ENCODE results near the gene WNT16.
"Not testable (repeated sequence)": the region's sequence is repeated elsewhere in the genome, so short reads cannot be mapped to it uniquely, and the experiment has no call there.

Gene WNT16

DNA sequence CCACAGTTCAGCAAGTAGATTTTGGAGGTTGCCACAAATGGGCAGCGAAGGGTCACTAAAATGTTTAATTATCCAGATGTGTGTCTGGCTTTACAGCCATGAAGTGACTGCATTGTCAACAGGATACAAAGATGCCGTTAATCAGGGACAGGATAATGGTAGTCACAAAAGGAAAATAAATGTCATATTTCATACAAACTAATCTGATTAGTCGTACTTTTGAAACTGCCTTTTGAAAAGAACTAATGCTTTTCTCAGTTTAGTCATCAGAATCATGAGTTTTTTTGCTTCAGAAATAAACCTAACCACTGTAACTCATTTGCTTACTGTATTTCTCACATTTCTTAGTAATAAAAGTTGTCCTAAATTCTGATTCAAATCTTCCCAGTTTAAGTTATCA, 22.2 kb upstream of the WNT16 start:
- DNase-seq (ENCODE audit: low spot score), result no peak

DNA sequence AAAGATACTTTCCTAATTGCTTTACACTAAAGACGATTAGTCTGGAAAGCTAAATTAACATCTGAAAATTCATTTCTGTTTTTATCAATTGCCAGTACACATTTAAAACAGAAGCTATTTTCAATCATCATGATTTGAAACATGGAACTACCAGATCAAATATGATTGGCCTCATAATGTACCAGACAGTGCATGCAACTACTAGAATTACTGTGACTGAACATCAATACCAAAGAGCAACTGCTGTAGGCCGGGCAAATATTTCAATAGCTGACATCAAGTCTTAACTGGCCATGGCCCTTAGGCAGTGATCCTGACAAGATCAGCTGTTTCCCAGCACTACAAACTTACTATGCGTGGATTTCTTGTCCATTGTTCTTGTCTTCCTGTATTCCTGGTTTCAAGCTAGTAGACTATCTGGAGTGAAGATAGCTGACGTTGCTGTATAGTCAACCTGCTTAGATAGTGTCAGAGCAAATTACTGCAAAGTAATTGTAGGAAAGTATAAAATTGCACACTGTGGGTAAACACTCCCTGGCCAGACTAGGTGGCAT, 21.7 kb upstream of the WNT16 start:
- no peak for DNase-seq (ENCODE audit: low spot score)

- DNase-seq (ENCODE audit: low spot score), result no peak
Observed at GRCh38 chr7:121313220-121313792, 15.5 kb upstream of the WNT16 start.

- no peak for DNase-seq (ENCODE audit: low spot score)
Observed at GRCh38 chr7:121313793-121314676, 14.8 kb upstream of the WNT16 start.

- not testable (repeated sequence) for DNase-seq (ENCODE audit: low spot score)
Observed at GRCh38 chr7:121315170-121315569, 13.6 kb upstream of the WNT16 start.

- DNase-seq (ENCODE audit: low spot score), result no peak
Observed at GRCh38 chr7:121322460-121322859, 6.3 kb upstream of the WNT16 start.

GRCh38 chr7:121323515-121324302, 5.1 kb upstream of the WNT16 start:
- no peak for DNase-seq (ENCODE audit: low spot score)

- DNase-seq (ENCODE audit: low spot score), result no peak
Observed at GRCh38 chr7:121327671-121328070, 1.1 kb upstream of the WNT16 start.

GRCh38 chr7:121329191-121330052, 622 bp downstream of the WNT16 start:
- no peak for DNase-seq (ENCODE audit: low spot score)

- DNase-seq (ENCODE audit: low spot score), result no peak
Observed at GRCh38 chr7:121330053-121330833, 1.4 kb downstream of the WNT16 start.

DNA sequence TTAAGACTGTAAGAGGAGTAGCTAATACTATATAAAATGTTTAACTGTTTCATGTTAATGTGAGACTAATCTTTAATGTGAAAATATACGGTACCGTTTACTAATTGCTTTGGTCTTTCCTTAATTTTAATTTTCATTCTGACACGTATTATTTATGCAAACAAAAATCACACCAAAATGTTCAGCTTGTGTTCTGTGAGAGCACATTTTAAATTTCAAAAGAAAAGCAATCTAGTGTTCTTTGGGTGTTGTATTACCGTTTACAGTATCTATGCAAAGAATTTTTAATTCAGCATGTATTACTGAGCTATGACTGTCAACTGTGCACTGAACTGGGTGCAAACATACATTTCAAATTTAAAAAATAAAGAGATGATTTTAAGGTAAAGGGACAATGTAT, 2.2 kb downstream of the WNT16 start:
- DNase-seq (ENCODE audit: low spot score), result no peak

DNA sequence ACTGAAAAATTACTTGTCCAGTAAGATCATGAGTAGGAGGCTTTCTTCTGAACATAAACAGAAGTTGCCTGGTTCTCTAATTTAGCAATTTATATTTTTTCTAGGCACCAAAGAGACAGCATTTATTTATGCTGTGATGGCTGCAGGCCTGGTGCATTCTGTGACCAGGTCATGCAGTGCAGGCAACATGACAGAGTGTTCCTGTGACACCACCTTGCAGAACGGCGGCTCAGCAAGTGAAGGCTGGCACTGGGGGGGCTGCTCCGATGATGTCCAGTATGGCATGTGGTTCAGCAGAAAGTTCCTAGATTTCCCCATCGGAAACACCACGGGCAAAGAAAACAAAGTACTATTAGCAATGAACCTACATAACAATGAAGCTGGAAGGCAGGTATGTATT, 2.8 kb downstream of the WNT16 start:
- no peak for DNase-seq (ENCODE audit: low spot score)

DNA sequence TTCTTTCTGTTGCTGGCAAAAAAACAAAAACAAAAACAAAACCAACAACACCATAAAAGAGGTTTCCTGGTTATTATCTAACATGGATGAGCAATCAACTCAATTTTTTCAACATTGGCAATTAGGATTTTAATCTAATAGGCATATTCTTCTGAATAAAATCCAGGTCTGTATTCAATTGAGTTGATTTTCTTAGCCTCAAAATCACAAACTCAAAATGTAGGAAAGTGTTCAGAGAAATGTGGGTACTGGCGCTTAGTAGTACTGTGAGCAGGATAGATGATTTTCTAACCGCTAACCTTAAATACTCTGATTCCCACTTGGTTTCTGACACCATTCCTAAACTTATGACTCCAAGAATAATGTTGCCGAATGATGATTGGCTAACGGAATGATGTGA, 5.6 kb downstream of the WNT16 start:
- no peak for DNase-seq (ENCODE audit: low spot score)

- no peak for DNase-seq (ENCODE audit: low spot score)
Observed at GRCh38 chr7:121334875-121335648, 6.3 kb downstream of the WNT16 start.

- no peak for DNase-seq (ENCODE audit: low spot score)
Observed at GRCh38 chr7:121336579-121336978, 7.8 kb downstream of the WNT16 start.

GRCh38 chr7:121337398-121337797, 8.6 kb downstream of the WNT16 start:
- DNase-seq (ENCODE audit: low spot score), result no peak

- DNase-seq (ENCODE audit: low spot score), result no peak
Observed at GRCh38 chr7:121339082-121339481, 10.3 kb downstream of the WNT16 start.

DNA sequence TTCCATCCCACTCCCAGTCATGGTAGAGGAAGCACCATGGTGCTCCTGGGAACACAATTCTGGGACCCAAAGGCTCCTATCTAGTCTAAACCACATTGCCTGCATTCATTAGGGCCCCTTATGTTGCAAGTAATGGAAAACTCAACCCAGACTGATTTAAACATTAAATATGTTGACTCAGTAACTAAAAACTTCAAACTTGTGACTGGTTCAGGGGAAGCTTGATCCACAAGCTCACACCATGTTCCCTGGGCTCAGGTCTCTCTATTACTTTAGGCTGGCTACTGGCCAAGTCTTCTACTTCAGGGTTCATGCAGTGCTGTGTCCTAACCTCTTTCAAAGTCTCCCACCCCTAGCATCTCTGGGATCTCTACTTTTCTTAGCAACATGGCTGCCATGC, 13.1 kb downstream of the WNT16 start:
- no peak for DNase-seq (ENCODE audit: low spot score)

DNA sequence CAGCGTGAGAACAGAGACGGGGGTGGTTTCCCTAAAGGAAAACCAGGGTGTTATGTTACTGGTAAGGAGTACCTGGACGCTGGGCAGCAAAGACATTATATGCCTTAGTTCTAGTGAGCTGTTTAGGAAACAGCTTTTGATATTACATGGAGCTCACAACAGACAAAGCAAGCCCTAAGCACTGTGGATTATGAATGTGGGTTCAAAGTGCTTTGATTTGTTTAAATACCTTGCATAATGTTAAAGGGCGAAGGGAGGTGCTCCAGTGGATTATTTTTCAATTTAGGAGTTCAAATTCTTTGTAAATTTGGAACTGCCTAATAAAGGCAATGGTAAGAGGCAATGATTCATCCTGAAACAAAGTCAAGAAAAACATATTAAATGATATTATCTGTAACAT, 13.8 kb downstream of the WNT16 start:
- DNase-seq (ENCODE audit: low spot score), result no peak

DNA sequence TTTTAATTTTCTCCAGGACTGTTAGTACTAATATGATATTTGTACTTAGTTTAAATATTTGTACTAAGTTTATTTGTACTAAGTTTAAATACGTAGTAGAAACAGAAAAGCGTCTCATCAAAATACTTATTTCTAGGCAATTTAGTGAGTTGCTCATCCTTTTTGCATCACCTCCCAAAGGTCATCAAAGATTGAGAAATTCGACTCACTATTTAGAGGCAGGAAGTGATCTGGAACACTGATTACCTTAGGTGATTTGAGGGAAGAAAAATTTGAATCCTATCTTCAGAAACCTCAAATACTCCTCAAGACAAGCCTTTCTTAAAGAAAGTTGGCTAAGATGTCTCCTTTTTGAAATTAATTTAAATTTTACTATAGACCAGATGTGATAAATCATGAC, 14.5 kb downstream of the WNT16 start:
- DNase-seq (ENCODE audit: low spot score), result no peak
